Measurements from ENCODE around the gene AHCTF1. TPM values are rescaled to one million over a fixed set of nuclear protein-coding genes. Genes with fewer than 3 reads are reported as not detected.

AHCTF1 gene
- total RNA-seq, 2 experiments from 2014 or later: 32.1 to 38.8 TPM

- H3K36me3 Mint-ChIP-seq (ENCODE audit: low read depth): no peaks in the 10 kb centered on the region
- H3K27ac Mint-ChIP-seq: no peak overlapping the region
- intact Hi-C loops (cut with micrococcal nuclease): no loop called here
- H3K9me3 Mint-ChIP-seq: no peaks in the 10 kb centered on the region
- H3K27me3 Mint-ChIP-seq (ENCODE audit: low read depth): peaks cover 14% of the 10 kb centered on the region
- CTCF ChIA-PET: no interaction called here
- H3K4me3 Mint-ChIP-seq: no peak overlapping the region
- H3K4me1 Mint-ChIP-seq (ENCODE audit: low read depth): peaks cover 1% of the 10 kb centered on the region
- no peak for DNase-seq
These were observed 137.5 kb downstream of the AHCTF1 start for GRCh38 chr1:246794048-246794827.

- CTCF ChIA-PET: no interaction called here
These were observed 138.3 kb downstream of the AHCTF1 start for GRCh38 chr1:246793356-246793896.

GRCh38 chr1:246792603-246793002 lies 139.1 kb downstream of the AHCTF1 start:
- Mint-ChIP-seq H3K4me1 (ENCODE audit: low read depth) (peaks cover 3% of the 10 kb centered on the region), H3K36me3 (ENCODE audit: low read depth) (no peaks in the 10 kb centered on the region), H3K4me3 (no peak overlapping the region), H3K27me3 (ENCODE audit: low read depth) (peaks cover 19% of the 10 kb centered on the region), H3K9me3 (no peaks in the 10 kb centered on the region), H3K27ac (no peak overlapping the region)
- DNase-seq: no peak
- CTCF ChIA-PET: no interaction called here
- intact Hi-C loops (cut with micrococcal nuclease): no loop called here

More at GRCh38 chr1:246793356-246793896, 138.3 kb downstream of the AHCTF1 start:
- Mint-ChIP-seq H3K27me3 (ENCODE audit: low read depth) (peaks cover 17% of the 10 kb centered on the region), H3K4me1 (ENCODE audit: low read depth) (peaks cover 3% of the 10 kb centered on the region), H3K27ac (no peak overlapping the region), H3K4me3 (no peak overlapping the region), H3K36me3 (ENCODE audit: low read depth) (no peaks in the 10 kb centered on the region), H3K9me3 (no peaks in the 10 kb centered on the region)
- no peak for DNase-seq
- intact Hi-C loops (cut with micrococcal nuclease): no loop called here

- no peaks in the 10 kb centered on the region for H3K9me3 Mint-ChIP-seq
- no peaks in the 10 kb centered on the region for H3K36me3 Mint-ChIP-seq (ENCODE audit: low read depth)
- H3K27me3 Mint-ChIP-seq (ENCODE audit: low read depth): peaks cover 19% of the 10 kb centered on the region
- no peak overlapping the region for H3K27ac Mint-ChIP-seq
- DNase-seq: no peak
- CTCF ChIA-PET: no interaction called here
- peaks cover 3% of the 10 kb centered on the region for H3K4me1 Mint-ChIP-seq (ENCODE audit: low read depth)
- intact Hi-C loops (cut with micrococcal nuclease): no loop called here
- H3K4me3 Mint-ChIP-seq: no peak overlapping the region
These were observed 140.3 kb downstream of the AHCTF1 start for GRCh38 chr1:246791303-246791918.

GRCh38 chr1:246790833-246791232 lies 140.9 kb downstream of the AHCTF1 start:
- Mint-ChIP-seq H3K4me1 (ENCODE audit: low read depth) (peaks cover 3% of the 10 kb centered on the region), H3K27me3 (ENCODE audit: low read depth) (peaks cover 19% of the 10 kb centered on the region), H3K36me3 (ENCODE audit: low read depth) (no peaks in the 10 kb centered on the region), H3K4me3 (no peak overlapping the region), H3K9me3 (peaks cover under 1% of the 10 kb centered on the region), H3K27ac (no peak overlapping the region)
- DNase-seq: no peak
- CTCF ChIA-PET: no interaction called here
- intact Hi-C loops (cut with micrococcal nuclease): no loop called here

GRCh38 chr1:246790364-246790763 lies 141.4 kb downstream of the AHCTF1 start:
- CTCF ChIA-PET: no interaction called here
- H3K4me1 Mint-ChIP-seq (ENCODE audit: low read depth): peaks cover 3% of the 10 kb centered on the region
- peaks cover 19% of the 10 kb centered on the region for H3K27me3 Mint-ChIP-seq (ENCODE audit: low read depth)
- intact Hi-C loops (cut with micrococcal nuclease): no loop called here
- H3K36me3 Mint-ChIP-seq (ENCODE audit: low read depth): no peaks in the 10 kb centered on the region
- no peak for DNase-seq
- no peak overlapping the region for H3K27ac Mint-ChIP-seq
- peaks cover 2% of the 10 kb centered on the region for H3K9me3 Mint-ChIP-seq
- H3K4me3 Mint-ChIP-seq: no peak overlapping the region

- peaks cover 8% of the 10 kb centered on the region for H3K4me1 Mint-ChIP-seq (ENCODE audit: low read depth)
- H3K4me3 Mint-ChIP-seq: no peak overlapping the region
- intact Hi-C loops (cut with micrococcal nuclease): no loop called here
These were observed 142.1 kb downstream of the AHCTF1 start for GRCh38 chr1:246789454-246790339.

More at GRCh38 chr1:246789454-246790339, 142.1 kb downstream of the AHCTF1 start:
- peaks cover 19% of the 10 kb centered on the region for H3K27me3 Mint-ChIP-seq (ENCODE audit: low read depth)
- CTCF ChIA-PET: no interaction called here
- H3K9me3 Mint-ChIP-seq: peaks cover 2% of the 10 kb centered on the region
- no peak overlapping the region for H3K27ac Mint-ChIP-seq
- DNase-seq: no peak
- no peaks in the 10 kb centered on the region for H3K36me3 Mint-ChIP-seq (ENCODE audit: low read depth)

Other genes starting within 250 kb of the AHCTF1 start
- 10 to 100 TPM; 23.8 to 24.3 TPM for gene SCCPDH, start 207.5 kb downstream of the AHCTF1 start, total RNA-seq
- under 1 TPM; 0.52 to 0.86 TPM for gene ZNF695, start 76.1 kb upstream of the AHCTF1 start, total RNA-seq
- 1 to 10 TPM; 4.1 to 4.3 TPM for gene ZNF670, start 146.9 kb upstream of the AHCTF1 start, total RNA-seq
- 1 to 10 TPM; 8.2 to 8.4 TPM for gene ZNF669, start 172.4 kb upstream of the AHCTF1 start, total RNA-seq
- gene ZNF124, start 240.1 kb upstream of the AHCTF1 start, total RNA-seq: 10 to 100 TPM; 10.6 to 11.8 TPM